T1000 (cell line): ENCODE data around the gene ENOX1.
"Not testable (repeated sequence)": the region's sequence is repeated elsewhere in the genome, so short reads cannot be mapped to it uniquely, and the experiment has no call there.

Experiments used
- DNase-seq: peaks from one replicate; lab custom pipeline; 2025; ENCODE audit warnings: mixed read lengths; lab: John Stamatoyannopoulos, UW

ENOX1 gene

DNA sequence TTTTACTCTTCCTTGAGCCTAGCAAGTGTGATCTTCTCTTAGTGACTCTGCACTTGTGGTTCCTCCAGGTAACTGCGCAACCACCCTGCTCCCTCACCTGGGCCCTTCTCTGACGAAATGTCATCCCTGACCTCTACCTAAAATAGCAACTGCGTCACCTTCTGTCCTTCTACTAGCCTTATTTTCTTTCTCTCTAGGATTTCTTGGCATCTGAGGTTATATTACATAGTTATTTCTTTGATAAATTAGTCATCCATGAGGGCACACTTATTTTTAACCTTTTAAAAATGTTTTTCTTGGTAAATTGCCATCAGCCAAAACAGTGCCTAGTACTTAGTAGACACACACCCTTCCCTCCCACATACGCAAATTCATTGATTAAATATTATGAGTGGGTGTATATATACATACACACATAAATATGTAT lies 355.5 kb downstream of the ENOX1 start:
- DNase-seq = no peak

DNA sequence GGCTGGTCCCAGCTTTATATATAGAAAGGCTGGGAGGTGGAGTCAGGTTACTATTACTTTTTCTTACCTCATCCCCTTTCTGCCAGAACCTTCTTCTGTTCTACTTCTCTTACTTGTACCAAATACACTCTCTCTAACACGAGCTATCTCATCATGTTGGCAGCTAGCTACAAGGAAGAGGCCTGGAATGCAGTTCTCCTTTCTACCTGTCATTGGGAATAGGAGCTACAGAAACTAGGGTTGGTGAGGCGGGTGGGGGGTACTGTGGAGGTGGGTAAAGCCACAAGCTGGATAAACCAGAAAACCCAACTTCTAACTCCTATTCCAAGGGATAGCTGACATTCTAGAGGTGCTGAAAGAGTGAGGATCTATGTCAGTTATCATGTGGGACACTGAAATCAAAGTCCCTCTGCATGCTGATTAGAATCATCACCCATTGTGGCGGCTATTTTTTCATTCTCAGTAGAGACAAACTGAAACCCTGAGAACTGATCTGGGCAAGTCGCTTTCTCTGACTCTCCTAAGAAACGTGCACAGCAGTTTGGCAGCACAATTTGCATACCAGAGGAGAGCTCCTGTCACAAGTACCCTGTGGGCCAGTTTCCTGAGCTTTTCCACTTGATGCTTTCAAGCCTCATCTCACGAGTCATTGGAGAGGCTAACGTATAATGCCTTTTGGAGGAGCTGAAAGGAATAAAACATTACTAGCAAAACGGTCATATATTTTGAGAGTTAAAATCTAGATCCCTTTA lies 358.1 kb downstream of the ENOX1 start:
- no peak for DNase-seq

DNA sequence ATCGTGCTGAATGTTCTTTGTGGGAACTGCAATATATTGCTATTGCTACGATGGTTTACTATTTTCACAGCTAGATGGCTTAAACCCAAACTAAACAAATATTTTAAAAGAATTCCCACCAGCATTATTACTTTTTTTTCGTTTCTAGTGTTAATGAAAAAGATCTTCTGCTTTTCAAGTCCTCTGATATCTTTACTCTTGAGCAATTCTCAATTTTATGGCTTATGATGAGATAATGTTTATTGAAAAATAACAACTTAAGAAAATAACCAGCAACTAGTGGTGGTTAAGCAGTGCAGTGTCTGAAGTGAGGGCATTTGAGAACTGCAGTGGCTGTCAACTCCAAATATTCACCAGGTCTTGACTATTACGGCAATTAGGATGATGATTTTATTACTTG lies 360.4 kb downstream of the ENOX1 start:
- DNase-seq = no peak

DNA sequence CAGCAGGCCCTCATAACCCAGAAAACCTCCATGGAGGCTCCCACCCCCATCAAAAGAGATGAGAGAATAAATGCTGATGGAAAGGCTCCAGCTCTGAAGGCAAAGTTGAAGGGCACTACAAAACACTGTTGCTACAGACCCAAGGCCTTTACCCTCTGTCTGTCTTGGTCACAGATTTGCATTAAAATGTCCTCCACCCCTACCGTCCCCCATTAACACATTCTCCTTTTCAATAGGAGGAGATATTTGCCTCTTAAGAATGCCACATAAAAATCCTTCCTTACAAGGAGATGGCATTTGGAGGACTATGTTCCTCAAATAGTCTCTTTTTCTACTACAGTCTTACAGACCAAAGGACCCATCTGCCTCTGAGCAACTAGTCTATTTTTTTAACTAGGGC lies 361.5 kb downstream of the ENOX1 start:
- DNase-seq = no peak

DNA sequence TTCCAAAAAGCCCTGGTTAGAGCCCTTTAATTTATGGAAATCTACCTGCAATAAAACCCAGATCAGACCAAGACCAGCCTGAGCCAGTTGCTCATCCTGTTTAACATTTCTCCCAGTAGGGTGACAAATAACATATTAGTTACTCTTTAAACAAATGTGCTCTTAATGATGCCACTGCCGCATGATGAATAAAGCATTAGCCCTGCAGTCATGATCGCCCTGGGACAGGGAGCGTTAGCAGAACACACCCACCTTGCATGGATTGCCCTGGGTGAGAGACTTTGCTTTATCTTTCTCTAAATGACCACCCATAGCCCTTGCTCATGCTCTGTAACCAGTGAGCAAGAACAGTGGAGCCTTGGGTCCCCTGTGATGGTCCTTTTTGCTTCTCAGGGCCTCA lies 362.4 kb downstream of the ENOX1 start:
- no peak for DNase-seq

DNA sequence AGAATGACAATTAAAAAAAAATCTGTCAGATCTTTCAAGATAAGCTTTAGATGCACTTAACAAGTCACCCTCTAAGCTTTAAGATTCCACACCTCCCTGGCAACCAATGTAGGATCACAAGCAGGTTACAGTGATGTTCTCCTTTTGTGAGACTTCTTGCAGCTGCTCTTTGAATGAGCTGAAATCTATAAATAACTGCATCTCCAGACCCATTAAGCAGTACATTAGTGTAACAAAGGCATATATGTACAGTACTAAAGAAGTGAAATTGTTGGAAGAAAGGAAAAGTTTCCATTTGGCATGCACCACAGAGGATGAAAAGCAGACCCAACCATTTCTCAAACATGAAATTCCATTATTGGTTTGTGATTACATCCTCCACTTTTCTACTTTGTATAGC lies 364.7 kb downstream of the ENOX1 start:
- DNase-seq = no peak

DNA sequence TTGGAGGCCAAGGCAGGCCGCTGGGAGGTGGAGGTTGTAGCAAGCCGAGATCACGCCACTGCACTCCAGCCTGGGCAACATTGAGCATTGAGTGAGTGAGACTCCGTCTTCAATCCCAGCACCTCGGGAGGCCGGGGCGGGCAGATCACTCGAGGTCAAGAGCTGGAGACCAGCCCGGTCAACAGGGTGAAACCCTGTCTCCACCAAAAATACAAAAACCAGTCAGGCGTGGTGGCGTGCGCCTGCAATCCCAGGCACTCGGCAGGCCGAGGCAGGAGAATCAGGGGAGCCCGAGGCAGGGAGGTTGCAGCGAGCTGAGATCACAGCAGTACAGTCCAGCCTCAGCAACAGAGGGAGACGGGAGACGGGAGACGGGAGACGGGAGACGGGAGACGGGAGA lies 369.9 kb downstream of the ENOX1 start:
- not testable (repeated sequence) for DNase-seq

DNA sequence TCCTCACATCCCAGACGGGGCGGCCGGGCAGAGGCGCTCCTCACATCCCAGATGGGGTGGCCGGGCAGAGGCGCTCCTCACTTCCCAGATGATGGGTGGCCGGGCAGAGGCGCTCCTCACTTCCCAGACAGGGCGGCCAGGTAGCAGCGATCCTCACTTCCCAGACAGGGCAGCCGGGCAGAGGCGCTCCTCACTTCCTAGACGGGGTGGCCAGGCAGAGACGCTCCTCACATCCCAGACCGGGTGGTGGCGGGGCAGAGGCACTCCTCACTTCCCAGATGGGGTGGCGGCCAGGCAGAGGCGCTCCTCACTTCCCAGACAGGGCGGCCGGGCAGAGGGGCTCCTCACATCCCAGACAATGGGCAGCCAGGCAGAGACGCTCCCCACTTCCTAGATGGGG lies 370.4 kb downstream of the ENOX1 start:
- DNase-seq = not testable (repeated sequence)

DNA sequence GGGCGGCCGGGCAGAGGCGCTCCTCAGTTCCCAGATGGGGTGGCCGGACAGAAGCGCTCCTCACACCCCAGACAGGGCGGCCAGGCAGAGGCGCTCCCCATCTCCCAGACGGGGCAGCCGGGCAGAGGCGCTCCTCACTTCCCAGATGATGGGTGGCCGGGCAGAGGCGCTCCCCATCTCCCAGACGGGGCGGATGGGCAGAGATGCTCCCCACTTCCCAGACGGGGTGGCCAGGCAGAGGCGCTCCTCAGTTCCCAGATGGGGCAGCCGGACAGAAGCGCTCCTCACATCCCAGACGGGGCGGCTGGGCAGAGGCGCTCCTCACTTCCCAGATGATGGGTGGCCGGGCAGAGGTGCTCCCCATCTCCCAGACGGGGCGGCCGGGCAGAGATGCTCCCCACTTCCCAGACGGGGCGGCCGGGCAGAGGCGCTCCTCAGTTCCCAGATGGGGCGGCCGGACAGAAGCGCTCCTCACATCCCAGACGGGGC lies 370.8 kb downstream of the ENOX1 start:
- not testable (repeated sequence) for DNase-seq

DNA sequence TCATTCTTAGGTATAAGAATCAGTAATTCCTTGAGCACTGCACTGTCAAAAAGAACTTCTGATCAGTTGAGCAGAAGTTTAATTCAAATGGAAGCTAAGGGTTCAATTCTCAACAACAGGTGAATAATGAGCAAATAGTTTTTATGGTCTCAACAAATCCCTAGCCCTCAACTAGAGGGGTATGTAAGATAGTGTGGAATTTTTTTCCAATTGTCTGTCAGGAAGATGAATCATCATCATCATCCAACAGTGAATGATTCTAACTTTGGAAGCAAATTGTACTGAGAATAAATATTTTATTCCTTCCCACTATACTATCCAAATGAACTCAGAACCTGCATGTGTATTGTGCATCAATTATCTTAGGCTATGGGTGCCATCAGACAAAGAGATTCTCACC lies 372.7 kb downstream of the ENOX1 start:
- DNase-seq = no peak

DNA sequence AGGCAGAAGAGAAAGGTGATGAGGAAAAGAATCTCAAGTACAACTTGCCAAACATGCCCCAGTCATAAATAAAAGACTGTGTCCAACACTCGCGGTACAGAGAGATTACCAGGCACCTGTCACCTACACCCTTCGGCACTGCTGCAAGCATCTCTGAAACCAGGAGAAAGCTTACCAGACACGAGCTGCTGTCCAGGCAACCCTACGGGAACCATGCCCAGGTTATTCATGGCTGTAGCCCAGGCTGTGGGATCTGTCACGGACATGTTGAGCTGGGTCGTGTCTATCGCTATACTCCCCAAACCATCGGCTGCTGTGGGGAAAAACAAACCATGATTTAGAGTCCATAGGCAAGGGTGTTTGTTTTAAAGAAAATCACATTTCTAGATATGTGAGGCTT lies 375.0 kb downstream of the ENOX1 start:
- DNase-seq = no peak

DNA sequence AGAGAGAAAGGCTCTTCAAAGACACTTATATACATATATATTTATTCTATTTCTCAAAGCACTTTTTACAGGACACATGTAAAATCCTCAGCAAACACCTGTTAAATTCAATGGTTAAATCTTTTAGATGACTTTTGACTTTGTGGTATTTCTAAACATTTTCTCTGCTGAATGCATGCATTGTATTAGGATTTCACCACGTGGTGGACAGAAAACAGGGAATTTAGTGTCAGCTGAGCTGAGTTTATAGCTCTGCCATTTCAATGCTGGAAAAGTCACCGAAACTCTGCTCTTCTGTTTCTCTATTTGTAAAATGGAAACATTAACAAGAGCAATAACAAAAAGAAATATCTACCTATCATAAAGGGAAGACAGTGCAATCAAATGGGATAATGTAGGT lies 375.6 kb downstream of the ENOX1 start:
- no peak for DNase-seq

DNA sequence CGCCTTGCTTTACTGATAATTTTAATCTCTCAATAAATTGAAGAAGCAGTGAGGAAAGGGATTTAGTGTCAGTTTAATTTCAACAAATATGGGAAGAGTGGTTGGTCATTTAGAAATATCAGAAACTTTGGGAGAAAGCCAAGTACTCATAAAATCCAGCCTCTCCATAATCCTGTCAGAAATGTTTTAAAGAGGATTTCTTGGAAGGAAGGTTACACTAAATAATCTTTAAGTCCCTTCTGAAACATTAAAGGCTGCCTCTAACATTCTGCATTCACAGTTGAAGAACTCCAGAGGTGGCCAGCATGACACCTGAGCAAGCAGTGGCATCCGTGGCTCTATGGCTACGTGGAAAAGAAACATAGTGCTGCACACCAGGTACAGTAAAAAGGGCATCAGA lies 378.5 kb downstream of the ENOX1 start:
- no peak for DNase-seq

DNA sequence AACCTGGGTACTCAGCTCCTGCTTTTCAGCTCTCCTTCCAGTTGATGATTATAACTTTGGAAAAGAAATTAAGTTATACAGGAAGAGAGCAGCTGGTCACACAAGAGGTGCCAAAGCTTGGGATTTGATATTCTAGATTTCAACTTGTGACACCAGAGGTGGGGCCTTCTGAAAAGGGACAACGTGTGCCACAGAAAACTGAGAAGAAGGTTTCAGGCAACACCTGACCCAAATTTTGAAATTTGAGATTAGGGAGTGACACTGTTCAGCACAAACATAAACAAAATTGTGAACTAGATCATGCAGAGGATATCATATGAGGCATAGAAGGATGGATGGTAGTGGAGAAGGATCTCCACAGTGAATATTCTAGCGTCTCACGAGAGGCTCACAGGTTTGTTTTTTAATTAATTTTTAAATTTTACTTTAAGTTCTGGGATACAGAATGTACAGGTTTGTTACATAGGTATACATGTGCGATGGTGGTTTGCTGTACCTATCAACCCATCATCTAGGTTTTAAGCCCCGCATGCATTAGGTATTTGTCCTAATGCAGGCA lies 379.7 kb downstream of the ENOX1 start:
- DNase-seq = no peak

DNA sequence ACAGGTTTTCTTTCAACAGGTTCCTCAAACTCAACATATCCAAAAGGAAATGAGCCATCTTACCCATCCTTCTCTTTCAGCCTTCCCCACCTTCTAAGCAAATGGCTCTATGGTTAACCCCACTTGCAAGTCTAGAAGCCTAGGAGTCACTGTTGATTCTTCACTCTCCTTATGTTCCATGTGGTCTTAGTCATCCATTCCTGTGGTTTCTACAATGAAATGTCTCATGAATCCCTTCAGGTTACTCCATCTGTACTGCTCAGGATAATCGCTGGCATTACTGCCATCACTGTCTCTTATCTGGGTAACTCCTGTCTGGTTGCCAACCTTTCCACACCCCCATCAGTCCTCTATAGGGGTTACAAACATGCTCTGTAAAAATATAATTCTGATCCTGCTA lies 381.3 kb downstream of the ENOX1 start:
- no peak for DNase-seq

DNA sequence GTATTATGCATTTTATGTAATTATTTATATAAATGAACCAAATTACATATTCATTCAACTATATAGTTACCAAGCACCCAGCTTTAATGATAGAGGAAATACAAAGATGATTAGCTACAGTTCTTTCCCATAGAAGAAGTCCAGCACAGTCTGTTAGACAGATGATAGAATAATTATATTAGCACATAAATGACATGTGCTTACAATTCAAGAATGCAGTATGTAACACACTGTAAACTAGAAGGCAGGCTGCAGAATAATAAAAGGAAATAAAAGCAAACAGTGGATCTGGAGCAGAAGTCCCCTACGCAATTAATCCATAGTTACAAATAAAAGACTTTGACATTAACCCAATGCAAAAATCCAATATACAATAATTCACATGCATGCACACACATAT lies 384.4 kb downstream of the ENOX1 start:
- no peak for DNase-seq

DNA sequence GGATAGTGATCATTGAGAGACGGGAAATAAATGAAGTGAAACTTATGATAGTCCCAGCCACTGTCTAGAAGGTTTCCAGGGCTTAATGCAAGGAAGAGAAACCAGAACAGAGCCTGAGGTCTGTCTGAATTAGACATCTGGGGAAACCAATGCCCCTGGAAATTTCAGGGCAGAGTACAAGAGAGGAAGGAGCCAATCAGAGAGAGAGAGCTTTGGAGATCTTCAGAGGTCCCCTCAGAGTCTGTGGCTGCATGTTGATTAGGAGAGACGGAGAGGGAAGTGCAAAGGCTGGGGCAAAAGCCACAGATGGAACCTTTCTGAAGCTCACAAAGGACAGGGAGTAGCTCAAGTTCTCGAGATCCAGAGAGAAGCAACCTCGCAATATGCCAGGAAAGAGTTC lies 385.4 kb downstream of the ENOX1 start:
- DNase-seq = no peak

DNA sequence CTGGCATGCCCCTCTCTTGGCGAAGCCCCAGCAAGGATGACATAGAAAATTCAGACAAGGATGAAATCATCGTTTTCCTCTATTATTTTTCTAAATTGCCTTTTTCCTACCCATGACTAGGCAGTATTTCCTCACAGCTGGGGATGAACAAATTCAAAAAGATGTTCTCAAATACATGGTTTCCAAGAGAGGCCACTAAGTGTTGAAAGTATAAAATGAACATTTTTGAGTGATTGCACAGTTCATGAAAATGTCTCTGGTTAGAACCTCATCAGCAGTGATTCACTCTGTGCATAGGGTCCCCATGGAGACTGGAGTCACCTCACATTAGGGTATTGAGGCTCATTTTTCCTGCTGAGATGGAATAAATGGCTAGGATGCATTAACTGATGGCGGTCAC lies 389.7 kb downstream of the ENOX1 start:
- DNase-seq = no peak

DNA sequence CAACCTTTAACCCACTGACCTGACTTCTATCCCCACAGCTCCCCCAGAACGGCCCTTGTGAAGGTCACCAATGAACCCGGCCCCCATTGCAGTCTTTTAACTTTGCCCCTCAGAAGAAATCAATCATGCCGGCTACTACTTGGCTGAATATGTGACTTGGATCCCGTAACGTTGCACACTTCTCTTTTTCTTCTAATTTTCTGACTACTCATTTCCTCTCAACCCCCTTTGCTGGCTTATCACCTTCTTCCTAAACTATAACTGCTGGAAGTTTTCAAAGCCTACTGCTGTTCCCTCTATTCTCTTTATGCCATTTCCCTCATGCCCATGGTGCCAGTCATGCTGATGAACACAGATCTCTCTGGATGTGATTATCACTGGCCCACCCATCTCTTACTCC lies 395.7 kb downstream of the ENOX1 start:
- DNase-seq = no peak

DNA sequence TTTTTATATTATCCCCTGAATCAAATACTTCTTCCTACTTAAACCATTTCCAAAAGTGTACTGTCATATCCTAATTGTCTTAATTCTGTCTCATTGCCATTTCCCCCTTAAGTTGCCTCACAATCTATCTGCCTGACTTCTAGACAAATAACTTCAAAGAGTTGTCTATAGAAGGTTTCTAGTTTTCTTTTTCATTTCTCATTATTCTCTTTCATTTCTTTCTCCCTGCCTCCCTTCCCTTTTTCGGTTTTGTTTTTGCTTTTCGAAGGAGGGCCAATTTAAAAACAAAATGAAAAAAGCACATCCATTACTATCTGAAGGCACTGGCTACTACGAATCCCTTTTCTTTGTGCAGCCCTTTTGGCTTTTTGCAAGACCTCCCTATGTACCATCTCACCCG lies 396.2 kb downstream of the ENOX1 start:
- DNase-seq = no peak

DNA sequence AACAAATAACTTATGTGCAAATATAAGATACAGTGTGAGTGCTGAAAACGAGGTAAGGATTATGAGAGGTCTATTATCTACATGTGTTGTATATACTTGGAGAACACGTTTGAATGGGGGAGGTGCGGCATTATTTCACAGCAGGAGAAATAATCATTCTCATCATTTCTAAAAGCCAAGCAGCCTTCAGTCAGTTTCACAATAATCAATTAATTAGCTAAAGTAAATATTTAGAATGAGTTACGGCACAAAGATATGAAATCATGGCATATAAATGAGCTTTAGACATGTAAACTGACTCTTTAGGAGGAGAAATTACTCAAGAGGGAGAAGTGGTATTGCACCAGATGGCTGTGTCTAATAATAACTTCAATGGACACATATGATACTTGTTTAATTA lies 396.8 kb downstream of the ENOX1 start:
- DNase-seq = no peak

DNA sequence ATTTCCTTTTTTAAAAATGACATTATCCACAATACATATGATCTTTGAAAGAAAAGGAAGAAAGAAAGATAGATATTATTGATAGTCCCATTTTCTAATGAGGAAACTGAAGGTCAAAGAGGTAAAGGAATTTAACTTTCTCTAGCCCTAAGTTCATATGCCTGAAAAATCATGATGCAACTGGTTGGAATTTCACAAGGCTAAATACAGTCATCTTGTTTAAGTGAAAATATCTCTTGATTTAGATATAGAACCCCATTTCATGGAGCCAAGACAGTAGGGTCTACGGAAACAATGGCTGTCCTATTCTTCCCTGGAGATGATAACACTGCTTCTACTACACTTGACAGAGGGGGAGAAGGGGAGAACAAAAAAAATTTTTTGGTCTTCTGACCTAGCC lies 397.2 kb downstream of the ENOX1 start:
- no peak for DNase-seq

DNA sequence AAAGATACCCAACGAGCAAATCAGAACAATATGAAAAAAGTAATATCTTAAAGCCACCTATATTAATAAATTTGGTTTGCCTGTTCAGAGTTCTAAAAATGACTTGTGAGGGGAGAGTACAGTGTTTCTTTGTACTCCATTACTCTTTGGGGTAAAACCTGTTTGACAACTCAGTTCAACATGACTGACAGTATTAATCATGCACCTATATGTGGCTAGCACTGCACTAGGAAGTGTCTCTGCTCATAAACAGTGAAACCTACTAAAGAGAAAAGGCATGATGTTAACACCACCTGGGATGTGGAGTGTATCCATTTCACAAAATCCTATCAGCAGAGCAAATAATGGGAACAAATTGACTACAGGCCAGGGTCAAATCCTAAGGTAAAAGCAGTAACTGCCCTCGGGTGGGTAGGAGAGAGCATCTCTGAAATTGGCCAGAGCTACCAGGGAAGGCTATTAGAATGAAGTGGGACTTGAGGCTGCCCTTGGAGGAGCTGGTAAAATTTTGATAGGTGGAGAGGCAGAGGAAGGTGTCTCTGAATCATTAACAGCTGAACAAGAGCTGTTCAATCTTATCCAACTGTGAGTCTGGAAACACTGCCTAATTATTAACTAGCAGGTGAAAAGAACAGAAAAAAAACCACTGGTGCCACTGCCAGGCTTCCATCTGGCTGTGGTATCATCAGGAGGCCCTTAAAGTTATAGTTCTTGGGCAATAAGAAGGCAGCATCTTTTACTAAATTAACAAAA lies 398.3 kb downstream of the ENOX1 start:
- DNase-seq = no peak
